ENCODE measurements around the gene FBLN5. TPM values are rescaled to one million over a fixed set of nuclear protein-coding genes. Genes with fewer than 3 reads are reported as not detected.
"Not testable (repeated sequence)": the region's sequence is repeated elsewhere in the genome, so short reads cannot be mapped to it uniquely, and the experiment has no call there.

FBLN5 gene
- total RNA-seq, 1 donor from 2014 or later: 6.9 TPM

GRCh38 chr14:91872517-91873470 lies 74.7 kb downstream of the FBLN5 start:
- no peak for DNase-seq (ENCODE audit: low spot score, unreplicated experiment)
- peaks cover 1% of the 10 kb centered on the region for H3K36me3 Mint-ChIP-seq (ENCODE audit: insufficient read depth)
- TF ChIP-seq, protein P1, sequence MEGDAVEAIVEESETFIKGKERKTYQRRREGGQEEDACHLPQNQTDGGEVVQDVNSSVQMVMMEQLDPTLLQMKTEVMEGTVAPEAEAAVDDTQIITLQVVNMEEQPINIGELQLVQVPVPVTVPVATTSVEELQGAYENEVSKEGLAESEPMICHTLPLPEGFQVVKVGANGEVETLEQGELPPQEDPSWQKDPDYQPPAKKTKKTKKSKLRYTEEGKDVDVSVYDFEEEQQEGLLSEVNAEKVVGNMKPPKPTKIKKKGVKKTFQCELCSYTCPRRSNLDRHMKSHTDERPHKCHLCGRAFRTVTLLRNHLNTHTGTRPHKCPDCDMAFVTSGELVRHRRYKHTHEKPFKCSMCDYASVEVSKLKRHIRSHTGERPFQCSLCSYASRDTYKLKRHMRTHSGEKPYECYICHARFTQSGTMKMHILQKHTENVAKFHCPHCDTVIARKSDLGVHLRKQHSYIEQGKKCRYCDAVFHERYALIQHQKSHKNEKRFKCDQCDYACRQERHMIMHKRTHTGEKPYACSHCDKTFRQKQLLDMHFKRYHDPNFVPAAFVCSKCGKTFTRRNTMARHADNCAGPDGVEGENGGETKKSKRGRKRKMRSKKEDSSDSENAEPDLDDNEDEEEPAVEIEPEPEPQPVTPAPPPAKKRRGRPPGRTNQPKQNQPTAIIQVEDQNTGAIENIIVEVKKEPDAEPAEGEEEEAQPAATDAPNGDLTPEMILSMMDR (IDR thresholded peaks at IDR 0.05; ENCODE audit: unreplicated experiment): no peak
- H3K9me3 Mint-ChIP-seq (ENCODE audit: low read depth): no peaks in the 10 kb centered on the region
- peaks cover 59% of the 10 kb centered on the region for H3K4me1 Mint-ChIP-seq (ENCODE audit: low read depth)
- no peak overlapping the region for H3K4me3 Mint-ChIP-seq (ENCODE audit: low read depth)
- peaks cover 4% of the 10 kb centered on the region for H3K27me3 Mint-ChIP-seq
- no peak overlapping the region for H3K27ac Mint-ChIP-seq

DNA sequence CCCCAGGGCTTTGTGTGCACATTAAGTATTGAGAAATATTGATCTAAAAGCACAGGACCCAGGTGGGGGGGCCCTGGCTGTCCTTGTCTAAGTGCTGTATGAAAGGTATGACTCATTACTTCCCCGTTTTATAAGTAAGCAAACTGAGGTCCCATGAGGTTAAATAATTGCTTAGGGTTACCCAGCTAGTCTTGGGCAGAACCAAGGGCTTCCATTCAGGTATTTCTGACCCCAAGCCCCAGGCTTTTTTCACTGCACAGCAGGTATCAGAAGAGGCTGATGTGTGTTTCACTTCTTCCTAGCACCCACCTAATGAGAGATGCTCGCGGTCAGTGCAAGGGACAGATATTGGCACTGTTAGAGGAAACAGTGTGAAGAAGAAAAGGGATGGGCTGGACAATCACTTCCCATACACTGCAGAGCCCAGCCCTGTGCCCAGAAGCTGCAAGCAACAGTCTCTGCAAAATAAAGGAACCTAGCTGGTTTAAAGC lies 75.4 kb downstream of the FBLN5 start:
- TF ChIP-seq, protein P1 (IDR thresholded peaks at IDR 0.05; ENCODE audit: unreplicated experiment): no peak
- DNase-seq (ENCODE audit: low spot score, unreplicated experiment): no peak
- Mint-ChIP-seq H3K36me3 (ENCODE audit: insufficient read depth) (peaks cover 1% of the 10 kb centered on the region), H3K4me3 (ENCODE audit: low read depth) (no peak overlapping the region), H3K4me1 (ENCODE audit: low read depth) (peaks cover 58% of the 10 kb centered on the region), H3K27ac (no peak overlapping the region), H3K9me3 (ENCODE audit: low read depth) (no peaks in the 10 kb centered on the region), H3K27me3 (peaks cover 4% of the 10 kb centered on the region)

DNA sequence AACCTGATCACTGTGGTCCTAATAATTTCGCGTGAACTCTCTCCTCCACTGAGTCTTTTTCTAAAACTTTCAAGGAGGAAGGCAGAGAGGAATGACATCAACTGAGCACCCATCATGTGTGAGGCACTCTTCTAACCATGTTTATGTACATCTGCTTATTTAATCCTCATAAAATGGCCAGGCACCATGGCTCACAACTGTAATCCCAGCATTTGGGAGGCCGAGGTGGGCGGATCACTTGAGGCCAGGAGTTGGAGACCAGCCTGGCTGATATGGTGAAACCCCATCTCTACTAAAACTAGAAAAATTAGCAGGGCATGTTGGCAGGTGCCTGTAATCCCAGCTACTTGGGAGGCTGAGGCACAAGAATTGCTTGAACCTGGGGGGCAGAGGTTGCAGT lies 76.1 kb downstream of the FBLN5 start:
- H3K36me3 Mint-ChIP-seq (ENCODE audit: insufficient read depth); H3K27me3 Mint-ChIP-seq; H3K9me3 Mint-ChIP-seq (ENCODE audit: low read depth); H3K4me3 Mint-ChIP-seq (ENCODE audit: low read depth); H3K27ac Mint-ChIP-seq; DNase-seq (ENCODE audit: low spot score, unreplicated experiment): not testable (repeated sequence)
- peaks cover 55% of the 10 kb centered on the region for H3K4me1 Mint-ChIP-seq (ENCODE audit: low read depth)

GRCh38 chr14:91870890-91871289 lies 76.6 kb downstream of the FBLN5 start:
- no peak overlapping the region for H3K4me3 Mint-ChIP-seq (ENCODE audit: low read depth)
- TF ChIP-seq, protein P1 (IDR thresholded peaks at IDR 0.05; ENCODE audit: unreplicated experiment): no peak
- no peak overlapping the region for H3K27ac Mint-ChIP-seq
- DNase-seq (ENCODE audit: low spot score, unreplicated experiment): no peak
- no peaks in the 10 kb centered on the region for H3K9me3 Mint-ChIP-seq (ENCODE audit: low read depth)
- H3K27me3 Mint-ChIP-seq: peaks cover 4% of the 10 kb centered on the region
- peaks cover 50% of the 10 kb centered on the region for H3K4me1 Mint-ChIP-seq (ENCODE audit: low read depth)
- no peaks in the 10 kb centered on the region for H3K36me3 Mint-ChIP-seq (ENCODE audit: insufficient read depth)

- peak overlapping the region; percentile 94 for H3K27ac Mint-ChIP-seq
- H3K9me3 Mint-ChIP-seq (ENCODE audit: low read depth): no peaks in the 10 kb centered on the region
- DNase-seq (ENCODE audit: low spot score, unreplicated experiment): no peak
- H3K36me3 Mint-ChIP-seq (ENCODE audit: insufficient read depth): no peaks in the 10 kb centered on the region
- TF ChIP-seq, protein P1 (IDR thresholded peaks at IDR 0.05; ENCODE audit: unreplicated experiment): no peak
- H3K27me3 Mint-ChIP-seq: peaks cover 4% of the 10 kb centered on the region
- H3K4me3 Mint-ChIP-seq (ENCODE audit: low read depth): peak overlapping the region; percentile 19
- peaks cover 41% of the 10 kb centered on the region for H3K4me1 Mint-ChIP-seq (ENCODE audit: low read depth)
Measured at GRCh38 chr14:91870001-91870400, 77.5 kb downstream of the FBLN5 start.

Measured in progenitor cell of endocrine pancreas (in vitro differentiated cells).